ENCODE data around the gene NASP.
"Not testable (repeated sequence)": the region's sequence is repeated elsewhere in the genome, so short reads cannot be mapped to it uniquely, and the experiment has no call there.

NASP gene

GRCh38 chr1:45570631-45571030 is 13.2 kb upstream of the NASP start:
- DNase-seq = no peak

- no peak for DNase-seq
These were observed 10.5 kb upstream of the NASP start for GRCh38 chr1:45573231-45573804.

- DNase-seq = no peak
These were observed 9.7 kb upstream of the NASP start for GRCh38 chr1:45574105-45574626.

- DNase-seq = peak; percentile 96
These were observed 576 bp upstream of the NASP start for GRCh38 chr1:45583264-45583665.

- peak; percentile 87 for DNase-seq
These were observed 689 bp downstream of the NASP start for GRCh38 chr1:45584351-45585109.

- no peak for DNase-seq
These were observed 1.2 kb downstream of the NASP start for GRCh38 chr1:45585110-45585426.

GRCh38 chr1:45585496-45586075 is 1.7 kb downstream of the NASP start:
- no peak for DNase-seq

- DNase-seq = no peak
These were observed 2.9 kb downstream of the NASP start for GRCh38 chr1:45586769-45587168.

GRCh38 chr1:45589861-45590260 is 6.0 kb downstream of the NASP start:
- no peak for DNase-seq

- DNase-seq = no peak
These were observed 10.6 kb downstream of the NASP start for GRCh38 chr1:45594412-45594811.

- DNase-seq = not testable (repeated sequence)
These were observed 12.9 kb downstream of the NASP start for GRCh38 chr1:45596765-45597164.

- DNase-seq = no peak
These were observed 20.4 kb downstream of the NASP start for GRCh38 chr1:45604239-45604638.

GRCh38 chr1:45607404-45608074 is 23.7 kb downstream of the NASP start:
- DNase-seq = no peak

GRCh38 chr1:45608175-45609156 is 24.6 kb downstream of the NASP start:
- DNase-seq = no peak

- DNase-seq = no peak
These were observed 26.9 kb downstream of the NASP start for GRCh38 chr1:45610589-45611226.

GRCh38 chr1:45612941-45613579 is 29.2 kb downstream of the NASP start:
- no peak for DNase-seq

- DNase-seq = no peak
These were observed 32.0 kb downstream of the NASP start for GRCh38 chr1:45615885-45616284.

GRCh38 chr1:45617618-45618017 is 33.8 kb downstream of the NASP start:
- DNase-seq = peak; percentile 16

GRCh38 chr1:45619149-45619921 is 35.5 kb downstream of the NASP start:
- no peak for DNase-seq
